DMS153 (cell line): Measurements from ENCODE around the gene DDX27.

Source experiments
- DNase-seq: peaks from one replicate; lab custom pipeline; 2025; lab: John Stamatoyannopoulos, UW

Gene DDX27

DNA sequence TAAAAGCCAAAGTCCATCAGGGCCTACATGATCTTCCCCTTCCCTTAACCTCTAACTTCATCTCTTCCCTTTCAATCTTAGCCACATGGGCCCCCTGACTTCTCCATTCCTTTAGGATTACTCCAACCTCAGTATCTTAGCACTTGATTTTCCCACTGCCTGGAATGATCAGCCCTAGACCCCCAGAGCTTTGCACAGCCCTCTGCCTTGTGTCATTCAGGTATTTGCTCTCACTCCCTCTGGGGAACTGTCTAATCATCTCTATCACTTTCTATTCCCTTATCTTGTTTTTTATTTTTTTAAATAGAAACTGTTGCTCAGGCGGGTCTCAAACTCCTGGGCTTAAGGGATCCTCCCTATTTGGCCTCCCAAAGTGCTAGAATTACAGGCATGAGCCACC lies 72.0 kb downstream of the DDX27 start:
- DNase-seq: no peak

DNA sequence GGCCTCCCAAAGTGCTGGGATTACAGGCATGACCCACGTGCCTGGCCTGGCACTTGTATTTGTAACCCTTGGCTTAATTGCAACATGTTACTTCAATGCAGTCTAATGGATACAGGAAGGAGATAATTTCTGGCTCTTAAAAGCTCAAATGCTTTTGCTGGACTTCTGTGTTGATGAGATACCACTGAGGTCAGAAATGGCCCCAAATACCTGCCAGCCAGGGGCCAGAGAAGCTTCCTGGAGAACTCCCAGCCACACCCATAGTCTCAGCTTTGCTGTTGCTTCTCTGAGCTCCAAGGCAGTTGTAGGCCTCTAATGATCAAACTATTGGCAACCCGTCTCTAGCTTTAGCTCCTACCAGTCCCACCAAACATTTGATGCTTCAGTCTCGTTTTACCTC lies 72.8 kb downstream of the DDX27 start:
- DNase-seq: no peak

DNA sequence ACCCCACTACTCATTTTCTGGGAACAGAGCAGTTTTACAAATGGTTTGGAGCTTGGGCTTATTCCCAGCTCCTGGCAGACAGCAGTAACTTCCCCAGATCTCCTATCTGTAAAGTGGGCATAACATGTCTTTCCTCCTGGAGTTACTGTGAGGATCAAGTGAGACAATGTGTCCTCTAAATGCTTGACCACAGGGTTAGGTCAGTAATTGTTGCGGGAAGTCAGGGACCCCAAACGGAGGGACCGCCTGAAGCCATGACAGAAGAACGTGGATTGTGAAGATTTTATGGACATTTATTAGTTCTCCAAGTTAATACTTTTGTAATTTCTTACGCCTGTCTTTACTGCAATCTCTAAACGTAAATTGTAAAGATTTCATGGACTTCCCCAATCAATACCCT lies 73.9 kb downstream of the DDX27 start:
- DNase-seq: no peak
